Smooth muscle cell of the coronary artery (primary cell): ENCODE measurements around the gene DDX10. TPM values are rescaled to one million over a fixed set of nuclear protein-coding genes. Genes with fewer than 3 reads are reported as not detected.

Source experiments
- total RNA-seq: library from RNA; depleted of rRNA; stranded (reverse); fragments of >200 nt; gene quantifications from 2 replicates; pipeline ENCODE4 v1.2.3, GENCODE V29; 2014; ENCODE audit warnings: low replicate concordance

Gene DDX10
- 16.6 and 20.7 TPM in 2 replicates for total RNA-seq

DNA sequence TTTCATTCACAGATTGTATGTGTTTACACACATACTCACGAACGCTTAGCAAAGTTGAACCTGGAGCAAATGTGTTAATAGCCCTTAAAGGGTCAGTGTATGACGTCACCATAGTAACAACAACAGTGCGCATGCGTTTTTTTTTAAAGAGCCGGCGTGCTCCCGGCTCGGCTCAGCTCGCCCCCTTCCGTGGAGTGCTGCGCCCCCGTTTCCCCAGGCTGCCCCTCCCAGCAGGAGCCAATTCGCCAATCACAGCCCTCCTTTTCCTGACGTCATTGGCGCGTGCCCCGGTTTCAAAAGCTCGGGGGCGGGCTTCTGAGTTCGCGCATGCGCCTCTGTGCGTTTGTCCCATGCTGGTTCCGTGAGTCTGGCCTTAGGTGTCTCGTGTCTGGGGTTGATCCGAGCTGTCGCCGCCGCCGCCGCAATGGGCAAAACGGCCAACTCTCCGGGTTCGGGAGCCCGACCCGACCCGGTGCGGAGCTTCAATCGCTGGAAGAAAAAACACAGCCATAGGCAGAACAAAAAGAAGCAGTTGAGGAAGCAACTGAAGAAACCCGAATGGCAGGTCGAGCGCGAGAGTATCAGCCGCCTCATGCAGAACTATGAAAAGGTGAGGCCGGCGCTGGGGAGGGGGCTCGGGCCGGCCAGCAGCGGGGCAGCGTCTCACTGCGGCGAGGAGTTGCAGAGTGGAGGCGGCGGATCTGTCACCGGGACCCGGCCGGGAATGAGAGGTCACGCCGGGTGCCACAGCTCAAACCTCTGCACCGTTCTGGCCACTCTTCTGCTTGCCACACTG, at the start of gene DDX10:
Gene DDX10 (plus strand): TSS at position 340 of the 796 bp plus-strand sequence. CDS start 85 bp downstream, at position 425.

Other genes with a start within 250 kb of the DDX10 start
- gene C11orf65, start 197.5 kb upstream of the DDX10 start, total RNA-seq = 0.30 and 0.35 TPM in 2 replicates
- gene POGLUT3, start 166.7 kb upstream of the DDX10 start, total RNA-seq = 14.7 and 17.6 TPM in 2 replicates
- gene EXPH5, start 71.3 kb upstream of the DDX10 start, total RNA-seq = 0.08 and 0.59 TPM in 2 replicates